HepG2 (cell line): Measurements from ENCODE around the gene ULK4. TPM values are rescaled to one million over a fixed set of nuclear protein-coding genes. Genes with fewer than 3 reads are reported as not detected.

Source experiments
- BRF2 ChIP-seq: sonication (generic); formaldehyde crosslinking; IDR thresholded peaks from 2 replicates; pipeline ENCODE4 v1.8.1; 2022; ENCODE audit warnings: mild to moderate bottlenecking, missing genetic modification reagents
- CC2D1A ChIP-seq: sonication (generic); formaldehyde crosslinking; IDR thresholded peaks from 2 replicates; pipeline ENCODE4 v1.8.1; 2023; ENCODE audit warnings: mild to moderate bottlenecking, missing genetic modification reagents
- CCDC6 ChIP-seq: sonication (generic); formaldehyde crosslinking; IDR thresholded peaks from 2 replicates; pipeline ENCODE4 v1.8.1; 2022; ENCODE audit warnings: mild to moderate bottlenecking, missing genetic modification reagents, moderate library complexity
- CHCHD3 ChIP-seq: sonication (generic); formaldehyde crosslinking; IDR thresholded peaks from 2 replicates; pipeline ENCODE4 v1.8.0; 2022; ENCODE audit warnings: mild to moderate bottlenecking, missing genetic modification reagents, moderate library complexity
- CREB1 ChIP-seq, 2 experiments: fragments of 450-650 bp in 1 of 2; IDR thresholded peaks; 2 replicates each; pipeline ENCODE4 v1.6.1; 2016 to 2017; ENCODE audit warnings: control low read depth in 1 of 2, mild to moderate bottlenecking in 1 of 2, missing compliant biosample characterization in 1 of 2, missing genetic modification characterization in 1 of 2
- ELF1 ChIP-seq: sonication (generic); formaldehyde crosslinking; IDR thresholded peaks from 2 replicates; pipeline ENCODE4 v1.4.0; 2020; ENCODE audit warnings: missing genetic modification reagents
- ERF ChIP-seq: IDR thresholded peaks from 2 replicates; pipeline ENCODE4 v1.6.1; 2018; ENCODE audit warnings: missing biosample characterization, missing genetic modification reagents
- FOXK2 ChIP-seq: fragments of 450-650 bp; IDR thresholded peaks from 2 replicates; pipeline ENCODE4 v1.6.1; 2016
- HDAC2 ChIP-seq: sonication (generic); formaldehyde crosslinking; IDR thresholded peaks from 2 replicates; pipeline ENCODE4 v1.4.0; 2020; ENCODE audit warnings: missing genetic modification reagents
- HNRNPLL ChIP-seq: fragments of 200-400 bp; formaldehyde crosslinking; IDR thresholded peaks from 2 replicates; pipeline ENCODE4 v1.6.1; 2017; ENCODE audit warnings: mild to moderate bottlenecking, low read depth, low read length; ENCODE audit not compliant: poor library complexity, severe bottlenecking
- HOXA3 ChIP-seq: sonication (generic); formaldehyde crosslinking; IDR thresholded peaks from 2 replicates; pipeline ENCODE4 v1.5.0; 2020; ENCODE audit warnings: missing genetic modification reagents
- MXD3 ChIP-seq: IDR thresholded peaks from 2 replicates; pipeline ENCODE4 v1.6.1; 2016; ENCODE audit warnings: mild to moderate bottlenecking, missing biosample characterization, missing genetic modification reagents
- MYC ChIP-seq: sonication (generic); formaldehyde crosslinking; IDR thresholded peaks from 2 replicates; pipeline ENCODE4 v1.9.0; 2021; ENCODE audit warnings: missing genetic modification reagents, borderline replicate concordance
- NCOA1 ChIP-seq: sonication (generic); formaldehyde crosslinking; IDR thresholded peaks from 2 replicates; pipeline ENCODE4 v1.9.0; 2021; ENCODE audit warnings: missing genetic modification reagents
- NCOA5 ChIP-seq: sonication (generic); formaldehyde crosslinking; IDR thresholded peaks from 2 replicates; pipeline ENCODE4 v1.4.0; 2020; ENCODE audit warnings: missing genetic modification reagents
- U2AF1 ChIP-seq: fragments of 200-400 bp; formaldehyde crosslinking; optimal IDR thresholded peaks from 2 replicates; pipeline ENCODE3; 2017; ENCODE audit warnings: mild to moderate bottlenecking, low read depth, low read length
- XRCC5 ChIP-seq: fragments of 200-400 bp; formaldehyde crosslinking; optimal IDR thresholded peaks from 2 replicates; pipeline ENCODE3; 2017; ENCODE audit warnings: mild to moderate bottlenecking, low read length
- ZFP36L1 ChIP-seq: sonication (generic); formaldehyde crosslinking; IDR thresholded peaks from 2 replicates; pipeline ENCODE4 v1.8.0; 2022; ENCODE audit warnings: mild to moderate bottlenecking, missing genetic modification reagents, moderate library complexity
- ZGPAT ChIP-seq: IDR thresholded peaks from 2 replicates; pipeline ENCODE4 v1.6.1; 2016; ENCODE audit warnings: mild to moderate bottlenecking
- ZKSCAN1 ChIP-seq: fragments of 150-350 bp; IDR thresholded peaks from 2 replicates; pipeline ENCODE4 v1.6.1; 2014; ENCODE audit warnings: low read length
- ZNF138 ChIP-seq: sonication (generic); formaldehyde crosslinking; IDR thresholded peaks from 2 replicates; pipeline ENCODE4 v1.5.0; 2020; ENCODE audit warnings: mild to moderate bottlenecking, low read depth, missing genetic modification reagents
- ZNF253 ChIP-seq: sonication (generic); formaldehyde crosslinking; IDR thresholded peaks from 2 replicates; pipeline ENCODE4 v1.8.0; 2022; ENCODE audit warnings: mild to moderate bottlenecking, missing genetic modification reagents, borderline replicate concordance
- ZNF274 ChIP-seq: sonication (generic); formaldehyde crosslinking; IDR thresholded peaks from 2 replicates; pipeline ENCODE4 v1.5.1; 2020; ENCODE audit warnings: mild to moderate bottlenecking, missing genetic modification reagents
- ZNF331 ChIP-seq: sonication (generic); formaldehyde crosslinking; IDR thresholded peaks from 2 replicates; pipeline ENCODE4 v1.4.0; 2020; ENCODE audit warnings: missing genetic modification reagents
- ZNF557 ChIP-seq: sonication (generic); formaldehyde crosslinking; IDR thresholded peaks from 2 replicates; pipeline ENCODE4 v1.4.0; 2020; ENCODE audit warnings: missing genetic modification reagents
- ZNF598 ChIP-seq: sonication (generic); formaldehyde crosslinking; IDR thresholded peaks from 2 replicates; pipeline ENCODE4 v1.5.1; 2020; ENCODE audit warnings: mild to moderate bottlenecking, missing genetic modification reagents, borderline replicate concordance
- ZNF878 ChIP-seq: sonication (generic); formaldehyde crosslinking; IDR thresholded peaks from 2 replicates; pipeline ENCODE4 v1.8.1; 2023; ENCODE audit warnings: mild to moderate bottlenecking, missing genetic modification reagents, moderate library complexity
- polyA plus RNA-seq, 8 experiments: library from polyadenylated mRNA; depleted of rRNA in 3 of 8; stranded (reverse) in 7 of 8; unstranded in 1 of 8; fragments of >200 nt; fragmentation: Illumina TruSeq in 4 of 8; extraction: Trizol in 4 of 8; gene quantifications; 2 replicates each; pipeline versions ENCODE4 v1.2.1 to v1.2.3, GENCODE V29; 2011 to 2016; ENCODE audit warnings: low read depth in 4 of 8, missing spikeins in 1 of 8, mixed read lengths in 1 of 8; ENCODE audit not compliant: insufficient read depth in 1 of 8
- total RNA-seq, 5 experiments: library from RNA; depleted of rRNA; stranded (reverse); fragments of >200 nt; fragmentation: Illumina TruSeq; extraction: Trizol; gene quantifications; 2 replicates each; pipeline ENCODE4 v1.2.3, GENCODE V29; 2016; ENCODE audit warnings: low read depth in 1 of 5
- TF ChIP-seq, protein P1 (sequence below): sonication (generic); formaldehyde crosslinking; IDR thresholded peaks from 2 replicates; pipeline ENCODE4 v1.9.0; 2021; ENCODE audit warnings: missing genetic modification reagents, borderline replicate concordance

The ULK4 gene
- total and polyA plus RNA-seq, 2 of the 13 experiments (the other 11 are each of a cell fraction or from before 2014, with no cell fraction given), result 6.7 to 11.8 TPM

GRCh38 chr3:41477399-41478014, 484.4 kb downstream of the ULK4 start (continued):
- TF ChIP-seq ZNF253 (CRISPR knock-in tag) (no peak), NCOA5 (CRISPR knock-in tag) (no peak), BRF2 (CRISPR knock-in tag) (no peak), CHCHD3 (no peak), ZFP36L1 (CRISPR knock-in tag) (no peak), ZNF598 (CRISPR knock-in tag) (no peak), HNRNPLL (no peak), ZNF331 (CRISPR knock-in tag) (peak; percentile 12; the same call in 1 of the 2 replicates), HOXA3 (CRISPR knock-in tag) (peak; percentile 16; the same call in 1 of the 2 replicates), ZKSCAN1 (no peak), FOXK2 (no peak), ELF1 (CRISPR knock-in tag) (0 out of 2 replicates have a peak, but pooled peaks have one; percentile 26), HDAC2 (peak; percentile 33; the same call in 1 of the 2 replicates), ZNF274 (CRISPR knock-in tag) (no peak), CC2D1A (CRISPR knock-in tag) (no peak), MXD3 (CRISPR knock-in tag) (no peak), NCOA1 (CRISPR knock-in tag) (no peak), ZNF138 (CRISPR knock-in tag) (no peak), MYC (no peak), ZNF557 (CRISPR knock-in tag) (no peak), CREB1 (IDR thresholded peaks at IDR 0.05) (no peak), CREB1 (CRISPR knock-in tag; IDR thresholded peaks at IDR 0.05) (no peak), ZNF878 (CRISPR knock-in tag) (no peak), CCDC6 (no peak), XRCC5 (peak; percentile 33), ERF (CRISPR knock-in tag) (0 out of 2 replicates have a peak, but pooled peaks have one; percentile 18), U2AF1 (no peak), ZGPAT (0 out of 2 replicates have a peak, but pooled peaks have one; percentile 37)
- TF ChIP-seq, protein P1, sequence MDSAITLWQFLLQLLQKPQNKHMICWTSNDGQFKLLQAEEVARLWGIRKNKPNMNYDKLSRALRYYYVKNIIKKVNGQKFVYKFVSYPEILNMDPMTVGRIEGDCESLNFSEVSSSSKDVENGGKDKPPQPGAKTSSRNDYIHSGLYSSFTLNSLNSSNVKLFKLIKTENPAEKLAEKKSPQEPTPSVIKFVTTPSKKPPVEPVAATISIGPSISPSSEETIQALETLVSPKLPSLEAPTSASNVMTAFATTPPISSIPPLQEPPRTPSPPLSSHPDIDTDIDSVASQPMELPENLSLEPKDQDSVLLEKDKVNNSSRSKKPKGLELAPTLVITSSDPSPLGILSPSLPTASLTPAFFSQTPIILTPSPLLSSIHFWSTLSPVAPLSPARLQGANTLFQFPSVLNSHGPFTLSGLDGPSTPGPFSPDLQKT, result no peak
